HG03432 (cell line): Measurements from ENCODE around the gene ADAM11.
"Not testable (repeated sequence)": the region's sequence is repeated elsewhere in the genome, so short reads cannot be mapped to it uniquely, and the experiment has no call there.

Experiments used
- ATAC-seq: cut with Tn5 transposase; IDR thresholded peaks from one replicate; pipeline ENCODE4 v1.9.1; 2021; ENCODE audit warnings: mild to moderate bottlenecking, moderate library complexity; ENCODE audit not compliant: unreplicated experiment

Gene ADAM11, protein sequence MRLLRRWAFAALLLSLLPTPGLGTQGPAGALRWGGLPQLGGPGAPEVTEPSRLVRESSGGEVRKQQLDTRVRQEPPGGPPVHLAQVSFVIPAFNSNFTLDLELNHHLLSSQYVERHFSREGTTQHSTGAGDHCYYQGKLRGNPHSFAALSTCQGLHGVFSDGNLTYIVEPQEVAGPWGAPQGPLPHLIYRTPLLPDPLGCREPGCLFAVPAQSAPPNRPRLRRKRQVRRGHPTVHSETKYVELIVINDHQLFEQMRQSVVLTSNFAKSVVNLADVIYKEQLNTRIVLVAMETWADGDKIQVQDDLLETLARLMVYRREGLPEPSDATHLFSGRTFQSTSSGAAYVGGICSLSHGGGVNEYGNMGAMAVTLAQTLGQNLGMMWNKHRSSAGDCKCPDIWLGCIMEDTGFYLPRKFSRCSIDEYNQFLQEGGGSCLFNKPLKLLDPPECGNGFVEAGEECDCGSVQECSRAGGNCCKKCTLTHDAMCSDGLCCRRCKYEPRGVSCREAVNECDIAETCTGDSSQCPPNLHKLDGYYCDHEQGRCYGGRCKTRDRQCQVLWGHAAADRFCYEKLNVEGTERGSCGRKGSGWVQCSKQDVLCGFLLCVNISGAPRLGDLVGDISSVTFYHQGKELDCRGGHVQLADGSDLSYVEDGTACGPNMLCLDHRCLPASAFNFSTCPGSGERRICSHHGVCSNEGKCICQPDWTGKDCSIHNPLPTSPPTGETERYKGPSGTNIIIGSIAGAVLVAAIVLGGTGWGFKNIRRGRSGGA

DNA sequence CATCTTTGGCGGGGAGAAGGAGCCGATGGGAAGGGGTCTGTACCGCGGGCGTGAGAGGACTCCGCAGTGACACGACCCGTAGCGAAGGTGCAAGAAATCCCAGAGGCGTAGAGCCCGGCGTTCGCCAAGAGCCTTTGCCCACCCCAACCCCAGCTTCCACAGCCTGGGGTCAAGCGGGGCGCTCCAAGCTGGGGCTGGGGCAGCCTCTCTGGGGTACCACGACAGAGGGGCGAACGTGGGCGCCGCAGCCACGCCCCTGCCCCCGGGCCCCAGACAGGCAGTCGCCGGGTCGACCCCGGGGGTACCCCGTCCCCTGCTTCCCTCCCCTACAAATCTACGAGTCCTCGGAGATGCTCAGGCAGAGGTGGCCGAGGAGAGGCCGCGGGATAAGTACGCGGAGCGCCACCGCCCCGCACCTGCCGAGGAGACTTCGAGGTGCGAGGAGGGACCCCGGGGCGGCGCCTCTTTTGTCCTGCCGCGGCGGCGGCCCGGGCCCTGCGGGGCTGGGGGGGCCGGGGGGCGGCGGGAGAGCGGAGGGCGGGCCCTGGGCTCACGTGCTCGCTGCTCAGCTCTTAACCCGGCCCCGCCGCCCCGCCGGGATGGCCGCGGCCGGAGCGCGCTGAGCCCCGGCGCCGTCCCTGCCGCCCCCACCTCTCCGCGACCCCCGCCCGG lies at the start of gene ADAM11:
TSS of gene ADAM11 (plus strand) at position 575 of the 672 bp plus-strand sequence. CDS start 212 bp downstream, outside the sequence.
- ATAC-seq: no peak

DNA sequence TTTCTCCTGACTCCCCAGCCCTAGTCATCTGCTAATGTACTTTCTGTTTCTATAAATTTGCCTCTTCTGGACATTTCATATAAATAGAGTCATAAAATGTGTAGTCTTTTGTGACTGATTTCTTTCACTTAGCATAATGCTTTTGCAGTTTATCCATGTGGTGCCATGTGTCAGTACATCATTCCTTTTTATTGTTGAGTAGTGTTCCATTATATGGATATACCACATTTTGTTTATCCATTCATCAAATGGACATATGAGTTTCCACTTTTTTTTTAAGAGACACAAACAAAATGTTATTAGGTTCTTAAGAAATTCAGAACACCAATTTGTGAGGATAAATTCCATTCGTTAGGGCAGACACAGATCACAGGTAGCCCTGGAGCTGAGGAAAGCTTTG lies 39.3 kb upstream of the ADAM11 start:
- no peak for ATAC-seq

DNA sequence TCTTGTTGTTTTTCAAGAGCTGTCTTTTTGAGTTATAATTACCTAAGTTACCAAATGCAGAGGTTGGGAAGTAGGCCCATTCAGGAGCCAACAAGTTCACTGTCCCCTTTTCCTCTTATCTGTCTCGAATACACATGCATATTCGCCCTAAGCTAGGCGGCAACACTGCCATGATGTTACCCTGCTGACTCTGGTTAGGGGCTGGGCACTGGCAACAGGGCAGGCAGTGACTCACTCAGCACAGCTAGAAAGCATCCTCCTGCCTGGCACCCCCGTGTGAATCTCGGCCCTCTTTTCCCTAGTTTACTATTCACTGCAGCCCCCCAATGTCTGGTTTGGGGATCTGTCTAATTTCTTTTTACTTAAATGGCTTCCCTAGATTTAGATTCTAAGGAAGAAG lies 36.5 kb upstream of the ADAM11 start:
- ATAC-seq: no peak

DNA sequence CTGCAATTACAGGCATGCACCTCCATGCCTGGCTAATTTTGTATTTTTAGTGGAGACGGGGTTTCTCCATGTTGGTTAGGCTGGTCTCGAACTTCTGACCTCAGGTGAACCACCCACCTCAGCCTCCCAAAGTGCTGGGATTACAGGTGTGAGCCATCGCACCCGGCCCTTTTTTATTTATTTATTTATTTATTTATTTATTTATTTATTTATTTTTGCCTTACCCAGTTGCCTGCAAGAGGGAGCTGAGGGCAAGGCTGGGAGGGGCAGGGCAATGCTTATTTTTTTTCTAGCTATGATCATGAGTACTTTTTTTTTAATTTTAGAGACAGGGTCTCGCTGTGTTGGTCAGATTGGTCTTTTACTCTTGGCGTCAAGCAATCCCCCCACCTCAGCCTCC lies 32.7 kb upstream of the ADAM11 start:
- not testable (repeated sequence) for ATAC-seq

DNA sequence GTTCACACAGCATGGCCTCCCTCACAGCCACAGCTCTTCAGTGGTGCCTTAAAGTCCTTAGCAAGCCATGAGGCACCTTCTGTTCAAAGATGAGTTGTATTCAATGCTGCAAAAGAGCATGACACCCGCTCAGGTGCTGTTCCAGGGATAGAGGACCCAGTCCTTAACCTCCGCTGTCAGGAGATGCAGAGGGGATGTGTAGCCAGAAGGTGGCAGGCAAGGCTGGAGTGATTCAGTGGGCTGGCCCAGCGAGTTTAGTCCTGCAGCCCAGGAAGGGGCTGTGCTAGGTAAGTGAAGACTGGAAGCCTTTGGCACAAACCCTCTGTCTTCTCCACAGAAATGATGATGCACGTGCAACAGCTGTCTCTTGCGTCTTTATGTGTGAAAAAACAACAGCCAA lies 25.0 kb upstream of the ADAM11 start:
- no peak for ATAC-seq

DNA sequence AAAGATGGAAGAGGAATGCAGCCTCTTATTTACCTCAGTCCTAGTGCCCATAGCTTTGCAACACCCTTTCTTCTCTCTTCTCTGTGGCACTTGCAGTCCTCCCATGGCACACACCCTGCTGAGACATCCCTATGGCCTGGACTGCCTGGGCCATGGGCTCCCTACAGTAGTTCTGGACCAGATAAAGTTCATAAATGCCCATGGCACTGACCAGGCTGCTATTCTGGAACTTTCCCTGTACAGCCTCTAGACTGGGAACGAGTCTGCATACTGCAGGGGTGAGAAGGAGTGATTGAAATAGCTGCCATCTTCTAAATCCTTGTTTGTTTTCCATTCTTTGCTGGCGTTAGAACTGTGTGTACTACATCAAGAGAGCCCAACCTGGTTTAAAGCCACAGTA lies 24.5 kb upstream of the ADAM11 start:
- ATAC-seq: no peak

DNA sequence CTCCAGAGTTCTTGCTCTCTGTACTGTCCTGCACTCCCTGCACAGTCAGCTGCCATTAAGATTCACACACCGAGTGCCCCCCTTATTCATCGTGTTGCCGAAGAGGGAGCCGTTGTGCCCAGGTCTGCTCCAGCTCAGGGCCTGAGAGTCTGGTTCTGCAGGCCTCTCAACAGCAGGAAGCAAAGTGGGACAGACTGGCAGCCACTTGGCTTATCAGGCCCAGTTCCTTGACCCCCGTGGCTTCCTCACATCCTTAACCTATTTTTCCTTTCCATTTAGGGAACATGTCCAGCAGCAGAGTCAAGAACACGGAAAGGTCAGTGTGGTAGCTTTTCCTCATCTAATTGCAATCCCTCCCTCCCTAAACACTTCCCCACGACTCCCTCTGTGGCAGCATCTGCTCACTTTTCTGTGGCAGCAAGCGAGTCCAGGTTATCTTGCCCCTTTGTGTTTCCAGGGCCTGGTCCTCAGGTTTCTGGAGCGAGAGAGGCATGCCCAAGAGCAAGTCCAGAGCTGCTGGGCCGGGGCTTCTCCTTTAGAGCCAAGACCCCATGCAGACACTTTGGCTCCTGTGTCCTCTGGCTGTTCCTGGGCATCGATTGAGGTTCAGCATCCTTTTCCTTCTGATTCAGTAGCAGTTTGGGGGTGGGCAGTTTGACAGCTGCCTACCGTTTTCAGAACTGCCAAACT lies 22.1 kb upstream of the ADAM11 start:
- ATAC-seq: no peak

DNA sequence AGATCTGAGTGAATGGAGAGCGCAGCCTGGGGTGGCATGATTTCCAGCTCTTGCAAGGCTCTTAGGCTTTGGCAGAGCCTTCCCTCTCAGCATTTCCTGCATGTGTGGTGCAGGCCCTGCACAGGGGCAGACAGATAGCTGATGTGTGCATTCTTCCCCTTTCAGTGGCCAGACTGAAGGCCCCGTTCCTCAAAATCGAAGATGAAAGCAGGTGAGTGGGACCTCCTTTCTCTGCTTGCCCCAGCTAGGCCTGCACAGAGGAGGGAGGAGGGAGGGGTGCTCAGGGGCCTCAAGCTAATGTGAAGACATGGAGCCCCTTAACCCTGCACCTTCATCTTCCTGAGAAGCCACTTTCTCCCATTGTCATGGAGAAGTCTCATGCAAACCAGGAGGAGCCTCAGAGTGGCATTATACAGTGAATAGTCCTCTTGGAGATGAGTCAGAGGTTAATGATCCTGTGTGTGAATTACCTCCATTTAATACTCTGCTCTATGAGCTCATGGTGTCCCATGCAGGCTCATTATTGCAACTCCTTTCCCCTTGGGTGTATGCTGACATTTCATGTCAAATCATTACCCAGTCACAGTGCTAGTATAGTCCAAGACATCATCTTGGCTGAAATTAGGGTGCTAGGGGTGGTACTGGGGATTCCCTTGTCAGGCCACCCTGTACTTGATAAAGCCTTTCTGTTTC lies 20.4 kb upstream of the ADAM11 start:
- no peak for ATAC-seq

DNA sequence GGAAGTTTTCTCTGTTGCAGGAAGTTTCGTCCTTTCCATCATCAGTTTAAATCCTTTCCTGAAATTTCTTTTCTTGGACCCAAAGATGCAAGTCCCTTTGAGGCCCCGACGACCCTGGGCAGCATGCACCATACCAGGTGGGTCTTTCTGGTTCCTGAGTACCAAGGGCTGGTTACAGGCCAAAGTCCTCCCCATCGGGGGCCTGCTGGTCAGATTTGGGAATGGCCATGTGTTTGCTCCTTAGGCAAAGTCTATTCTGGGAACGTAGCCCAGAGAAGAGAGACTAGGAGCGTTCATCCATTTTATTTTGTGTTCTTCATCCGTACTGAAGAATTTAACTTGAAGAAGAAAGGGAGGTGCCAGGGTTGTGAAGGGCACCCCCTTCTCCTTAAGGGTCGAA lies 17.5 kb upstream of the ADAM11 start:
- no peak for ATAC-seq

DNA sequence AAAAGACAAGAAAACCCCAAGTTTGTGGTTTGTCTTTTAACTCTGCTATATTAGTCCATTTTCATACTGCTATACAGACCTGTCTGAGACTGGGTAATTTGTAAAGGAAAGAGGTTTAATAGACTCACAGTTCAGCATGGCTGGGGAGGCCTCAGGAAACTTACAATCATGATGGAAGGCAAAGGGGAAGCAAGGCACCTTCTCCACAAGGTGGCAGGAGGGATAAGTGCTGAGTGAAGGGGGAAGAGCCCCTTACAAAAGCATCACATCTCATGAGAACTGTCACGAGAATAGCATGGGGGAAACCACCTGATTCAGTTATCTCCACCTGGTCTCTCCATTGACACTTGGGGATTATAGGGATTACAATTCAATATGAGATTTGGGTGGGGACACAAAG lies 13.5 kb upstream of the ADAM11 start:
- no peak for ATAC-seq

DNA sequence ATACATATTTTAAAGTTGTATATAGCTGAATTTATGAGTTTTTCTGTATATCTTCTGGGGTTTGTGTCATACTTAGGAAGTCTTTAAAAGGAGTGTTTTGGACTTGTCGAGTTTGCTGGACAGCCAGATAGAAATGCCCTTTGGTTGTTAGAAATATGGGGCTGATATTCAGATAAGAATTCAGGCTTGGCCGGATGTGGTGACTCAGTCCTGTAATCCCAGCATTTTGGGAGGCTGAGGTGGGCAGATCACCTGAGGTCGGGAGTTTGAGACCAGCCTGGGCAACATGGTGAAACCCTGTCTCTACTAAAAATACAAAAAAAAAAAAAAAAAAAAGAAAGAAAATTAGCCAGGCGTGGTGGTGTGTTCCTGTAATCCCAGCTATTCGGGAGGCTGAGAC lies 13.1 kb upstream of the ADAM11 start:
- ATAC-seq: not testable (repeated sequence)

DNA sequence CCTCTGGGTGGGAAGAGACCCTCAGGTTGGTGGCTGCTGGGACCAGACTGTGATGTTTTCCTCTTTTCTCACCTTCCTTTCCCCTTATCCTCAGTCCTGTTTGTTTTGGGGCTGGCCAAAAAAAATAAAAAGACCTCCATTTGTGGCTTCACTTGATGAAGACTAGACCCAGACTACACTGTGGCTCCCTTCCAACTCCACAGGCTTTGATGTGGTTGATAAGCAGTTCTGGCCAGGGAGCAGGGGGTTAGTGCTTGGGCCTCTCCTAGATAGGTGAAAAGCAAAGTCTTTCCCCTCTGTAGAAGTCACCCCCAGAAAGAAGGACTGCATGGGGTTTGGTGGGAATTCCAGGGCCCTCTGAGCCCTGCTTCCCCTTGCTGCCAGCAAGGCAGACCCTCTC lies 11.2 kb upstream of the ADAM11 start:
- ATAC-seq: no peak

DNA sequence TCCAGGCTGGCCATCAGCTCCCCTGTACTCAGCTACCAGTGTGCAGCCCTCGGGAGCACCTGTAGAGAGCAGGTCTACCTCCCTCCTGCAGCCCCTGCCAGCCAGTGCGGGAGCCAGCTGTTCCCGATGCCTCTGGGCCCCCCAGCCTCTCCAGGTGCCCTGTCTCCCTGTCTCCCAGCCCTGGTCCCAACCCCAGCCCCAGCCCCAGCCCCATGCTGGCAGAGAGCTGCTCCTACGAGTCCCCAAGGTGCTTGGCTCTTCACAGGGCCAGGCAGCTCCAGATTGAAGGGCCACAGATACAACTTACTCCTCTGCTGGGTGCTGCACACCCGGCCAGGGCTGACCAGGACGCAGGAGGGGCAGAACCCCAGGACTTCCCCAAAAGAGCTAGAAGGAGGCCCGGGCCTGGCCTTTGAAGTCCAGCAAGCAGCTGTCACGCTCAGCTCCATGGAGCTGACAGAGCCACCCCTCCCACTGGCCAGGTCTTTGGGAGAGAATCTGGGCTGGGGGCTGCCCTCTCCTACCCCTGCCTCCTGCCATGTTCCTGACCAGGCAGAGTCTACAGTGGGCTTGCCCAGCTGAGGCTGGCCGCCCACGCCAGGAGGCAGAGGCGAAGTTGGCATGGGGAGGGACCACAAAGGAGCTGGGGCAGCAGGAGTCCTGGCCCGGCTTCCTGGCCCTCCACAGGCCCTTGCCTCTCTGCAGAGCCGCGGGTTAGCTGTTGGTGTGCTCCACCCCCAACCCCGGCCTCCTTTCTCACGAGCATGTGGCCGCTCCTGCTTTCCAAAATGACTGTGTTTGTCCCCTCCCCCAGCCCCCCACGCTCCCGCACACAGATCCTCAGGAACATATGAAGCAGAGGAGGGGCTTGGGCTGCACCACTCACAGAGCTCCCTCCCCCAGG lies 9.5 kb upstream of the ADAM11 start:
- ATAC-seq: no peak

DNA sequence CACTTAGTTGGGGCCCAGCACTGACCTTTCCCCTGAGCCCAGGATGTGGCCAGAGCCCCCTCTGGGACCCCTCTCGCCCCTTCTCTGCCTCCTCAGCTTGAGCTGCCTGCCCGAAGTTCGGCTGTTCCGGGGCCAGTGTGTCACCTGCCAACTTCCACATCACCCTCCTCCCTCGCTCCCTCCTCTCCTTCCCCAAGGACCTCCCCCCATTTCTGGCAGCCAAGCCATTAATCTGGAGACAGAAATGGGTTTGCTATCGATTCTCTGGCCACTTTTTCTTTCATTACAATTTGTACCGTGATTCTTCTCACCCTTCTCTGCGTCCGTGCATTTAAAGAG lies 8.8 kb upstream of the ADAM11 start:
- no peak for ATAC-seq

DNA sequence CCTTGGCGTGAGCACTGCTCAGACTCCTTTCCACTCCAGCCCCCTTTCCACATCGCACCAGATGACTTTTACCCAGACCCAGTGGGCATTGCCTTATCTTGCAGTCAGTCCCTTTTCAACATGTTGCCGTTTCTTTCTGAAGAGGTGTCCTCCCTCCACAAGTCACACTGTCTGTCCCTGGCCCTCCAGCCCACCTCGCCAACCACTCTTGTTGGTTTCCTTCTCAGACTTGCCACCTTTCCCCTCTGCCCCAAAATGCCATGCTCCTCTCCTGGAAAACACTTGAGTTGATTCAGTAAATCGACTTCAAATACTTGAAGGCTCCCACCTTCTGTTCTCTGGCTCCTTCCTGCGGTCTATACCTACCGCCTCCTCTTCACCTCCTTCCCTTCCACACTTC lies 7.5 kb upstream of the ADAM11 start:
- ATAC-seq: no peak

DNA sequence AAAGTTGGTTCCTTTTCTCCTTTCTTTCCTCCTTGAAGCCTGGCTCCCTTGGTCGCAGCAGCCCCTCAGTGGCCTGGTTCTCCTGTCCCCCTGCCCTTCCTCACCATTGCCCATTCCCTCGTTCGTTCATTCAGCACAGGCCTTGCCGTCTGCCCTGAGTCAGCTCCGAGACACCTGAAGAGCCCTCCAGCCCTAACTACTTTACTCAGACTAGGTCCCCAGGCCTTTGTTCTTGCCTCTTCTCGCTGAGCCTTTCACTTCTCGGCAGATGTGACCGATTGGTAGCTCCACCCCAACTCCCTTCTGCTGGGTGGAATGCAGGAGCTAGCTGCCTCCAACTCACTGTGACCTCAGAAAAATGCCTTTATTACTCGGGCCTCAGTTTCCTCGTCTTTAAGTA lies 7.0 kb upstream of the ADAM11 start:
- ATAC-seq: no peak

DNA sequence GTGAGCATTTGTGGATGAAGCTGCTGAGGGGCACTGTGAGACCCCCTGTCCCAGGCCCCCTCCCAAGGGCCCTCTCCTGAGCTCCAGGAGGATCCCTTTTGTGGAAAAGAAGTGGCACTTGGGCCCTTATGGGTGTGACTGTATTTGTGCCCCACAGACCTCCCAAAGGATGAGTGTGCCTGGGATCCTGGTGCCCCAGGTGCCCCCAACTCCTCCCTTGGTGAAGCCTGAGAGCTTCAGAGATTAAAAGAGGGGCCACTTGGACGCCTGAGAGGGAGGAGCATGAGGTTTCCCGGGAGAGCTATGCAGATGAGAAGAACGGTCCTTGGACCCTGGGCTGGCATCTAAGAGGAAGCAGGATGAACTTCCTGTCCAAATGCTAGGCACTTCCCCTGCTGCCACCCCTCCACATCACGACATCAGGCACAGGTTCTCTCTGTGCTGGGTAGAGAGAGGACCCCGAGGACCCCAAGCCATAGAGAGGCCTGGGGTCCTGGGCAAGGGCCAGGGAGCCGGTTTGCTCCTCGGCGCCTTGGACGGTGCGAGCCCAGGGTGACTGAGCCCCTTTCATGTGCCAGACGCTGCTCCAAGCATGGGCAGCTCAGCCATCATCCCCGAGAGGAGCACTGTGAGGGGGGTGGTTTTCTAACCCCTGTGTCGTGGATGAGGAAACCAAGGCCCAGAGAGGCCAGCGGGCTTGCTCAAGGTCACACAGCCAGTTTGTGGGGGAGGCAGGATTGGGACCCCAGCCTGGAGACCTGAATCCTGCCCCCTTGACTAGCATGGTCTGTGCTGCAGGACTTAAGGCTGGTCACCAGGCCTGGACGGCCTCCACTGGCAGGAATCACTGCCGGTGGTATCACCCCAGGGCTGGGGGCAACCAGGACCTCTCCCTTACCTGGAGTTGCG lies 5.6 kb upstream of the ADAM11 start:
- no peak for ATAC-seq

DNA sequence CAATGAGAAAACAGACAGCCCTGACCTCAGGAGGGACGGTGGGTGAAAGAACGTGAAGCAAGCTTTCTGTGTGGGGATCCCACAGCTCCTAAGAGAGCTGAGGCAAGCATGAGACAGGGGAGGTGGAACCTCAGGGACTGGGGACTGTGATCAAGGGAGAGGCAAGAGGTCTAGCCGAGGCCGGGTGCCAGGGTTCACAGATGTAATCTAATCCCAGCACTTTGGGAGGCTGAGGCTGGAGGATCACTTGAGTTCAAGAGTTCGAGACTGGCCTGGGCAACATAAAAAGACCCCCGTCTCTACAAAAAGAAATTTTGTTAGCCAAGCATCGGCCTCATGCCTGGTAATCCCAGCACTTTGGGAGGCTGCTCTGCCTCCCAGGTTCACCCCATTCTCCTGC lies 4.5 kb upstream of the ADAM11 start:
- no peak for ATAC-seq

DNA sequence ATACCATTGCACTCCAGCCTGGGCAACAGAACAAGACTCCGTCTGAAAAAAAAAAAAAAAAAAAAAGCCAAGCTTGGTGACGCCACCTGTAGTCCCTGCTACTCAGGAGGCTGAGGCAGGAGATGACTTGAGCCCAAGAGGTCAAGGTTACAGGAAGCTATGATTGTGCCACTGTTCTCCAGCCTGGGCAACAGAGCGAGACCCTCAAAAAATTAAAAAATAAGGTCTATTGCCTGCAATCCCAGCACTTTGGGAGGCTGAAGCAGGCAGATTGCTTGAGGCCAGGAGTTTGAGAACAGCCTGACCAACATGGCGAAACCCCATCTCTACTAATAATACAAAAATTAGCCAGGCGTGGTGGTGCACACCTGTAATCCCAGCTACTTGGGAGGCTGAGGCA lies 3.6 kb upstream of the ADAM11 start:
- ATAC-seq: not testable (repeated sequence)
